ENCODE data around the gene TBC1D19.

The TBC1D19 gene

GRCh38 chr4:26772096-26772873 lies 188.4 kb downstream of the TBC1D19 start:
- no peak overlapping the region for H3K4me2 ChIP-seq (ENCODE audit: low read length)
- no peaks in the 10 kb centered on the region for H3K9me3 ChIP-seq (ENCODE audit: insufficient read depth, low read length)
- no peak overlapping the region for H3K9ac ChIP-seq (ENCODE audit: low read length)
- no peaks in the 10 kb centered on the region for H3K79me2 ChIP-seq (ENCODE audit: low read length)
- H3K27ac ChIP-seq (ENCODE audit: low read length), result no peak overlapping the region
- no peak overlapping the region for H3K4me3 ChIP-seq (ENCODE audit: low read length)
- no peaks in the 10 kb centered on the region for H3K4me1 ChIP-seq (ENCODE audit: low read length)
- H3K27me3 ChIP-seq (ENCODE audit: low read depth, low read length), result no peaks in the 10 kb centered on the region
- no peaks in the 10 kb centered on the region for H4K20me1 ChIP-seq (ENCODE audit: insufficient read depth, low read length)
- no peak for TF ChIP-seq EZH2phosphoT487 (IDR thresholded peaks at IDR 0.05; ENCODE audit: low read depth)
- no peak for TF ChIP-seq CTCF (IDR thresholded peaks at IDR 0.05; ENCODE audit: low read depth, low read length)
- H2AFZ ChIP-seq (ENCODE audit: low read depth, low read length), result no peak overlapping the region
- no peaks in the 10 kb centered on the region for H3K36me3 ChIP-seq (replicated peaks; ENCODE audit: low read depth, low read length)

GRCh38 chr4:26779224-26779623 lies 195.3 kb downstream of the TBC1D19 start:
- H3K27ac ChIP-seq (ENCODE audit: low read length), result no peak overlapping the region
- H3K9ac ChIP-seq (ENCODE audit: low read length), result no peak overlapping the region
- H3K27me3 ChIP-seq (ENCODE audit: low read depth, low read length), result no peaks in the 10 kb centered on the region
- no peaks in the 10 kb centered on the region for H3K9me3 ChIP-seq (ENCODE audit: insufficient read depth, low read length)
- no peaks in the 10 kb centered on the region for H4K20me1 ChIP-seq (ENCODE audit: insufficient read depth, low read length)
- no peak overlapping the region for H2AFZ ChIP-seq (ENCODE audit: low read depth, low read length)
- H3K4me2 ChIP-seq (ENCODE audit: low read length), result no peak overlapping the region
- no peaks in the 10 kb centered on the region for H3K79me2 ChIP-seq (ENCODE audit: low read length)
- TF ChIP-seq CTCF (IDR thresholded peaks at IDR 0.05; ENCODE audit: low read depth, low read length) (no peak), EZH2phosphoT487 (IDR thresholded peaks at IDR 0.05; ENCODE audit: low read depth) (no peak)
- no peaks in the 10 kb centered on the region for H3K36me3 ChIP-seq (replicated peaks; ENCODE audit: low read depth, low read length)
- H3K4me3 ChIP-seq (ENCODE audit: low read length), result no peak overlapping the region
- no peaks in the 10 kb centered on the region for H3K4me1 ChIP-seq (ENCODE audit: low read length)

GRCh38 chr4:26779674-26780073 lies 195.8 kb downstream of the TBC1D19 start:
- no peaks in the 10 kb centered on the region for H3K4me1 ChIP-seq (ENCODE audit: low read length)
- no peaks in the 10 kb centered on the region for H3K27me3 ChIP-seq (ENCODE audit: low read depth, low read length)
- TF ChIP-seq EZH2phosphoT487 (IDR thresholded peaks at IDR 0.05; ENCODE audit: low read depth) (no peak), CTCF (IDR thresholded peaks at IDR 0.05; ENCODE audit: low read depth, low read length) (no peak)
- no peak overlapping the region for H3K4me2 ChIP-seq (ENCODE audit: low read length)
- no peaks in the 10 kb centered on the region for H3K9me3 ChIP-seq (ENCODE audit: insufficient read depth, low read length)
- H3K27ac ChIP-seq (ENCODE audit: low read length), result no peak overlapping the region
- no peak overlapping the region for H2AFZ ChIP-seq (ENCODE audit: low read depth, low read length)
- no peaks in the 10 kb centered on the region for H3K36me3 ChIP-seq (replicated peaks; ENCODE audit: low read depth, low read length)
- no peak overlapping the region for H3K9ac ChIP-seq (ENCODE audit: low read length)
- H3K4me3 ChIP-seq (ENCODE audit: low read length), result no peak overlapping the region
- no peaks in the 10 kb centered on the region for H3K79me2 ChIP-seq (ENCODE audit: low read length)
- H4K20me1 ChIP-seq (ENCODE audit: insufficient read depth, low read length), result no peaks in the 10 kb centered on the region

GRCh38 chr4:26780539-26780938 lies 196.7 kb downstream of the TBC1D19 start:
- TF ChIP-seq EZH2phosphoT487 (IDR thresholded peaks at IDR 0.05; ENCODE audit: low read depth), result no peak
- TF ChIP-seq CTCF (IDR thresholded peaks at IDR 0.05; ENCODE audit: low read depth, low read length), result no peak
- no peak overlapping the region for H3K4me2 ChIP-seq (ENCODE audit: low read length)
- no peak overlapping the region for H2AFZ ChIP-seq (ENCODE audit: low read depth, low read length)
- H3K36me3 ChIP-seq (replicated peaks; ENCODE audit: low read depth, low read length), result no peaks in the 10 kb centered on the region
- no peak overlapping the region for H3K4me3 ChIP-seq (ENCODE audit: low read length)
- no peaks in the 10 kb centered on the region for H3K79me2 ChIP-seq (ENCODE audit: low read length)
- H3K27me3 ChIP-seq (ENCODE audit: low read depth, low read length), result no peaks in the 10 kb centered on the region
- no peaks in the 10 kb centered on the region for H3K4me1 ChIP-seq (ENCODE audit: low read length)
- H3K9ac ChIP-seq (ENCODE audit: low read length), result no peak overlapping the region
- no peaks in the 10 kb centered on the region for H4K20me1 ChIP-seq (ENCODE audit: insufficient read depth, low read length)
- no peak overlapping the region for H3K27ac ChIP-seq (ENCODE audit: low read length)
- H3K9me3 ChIP-seq (ENCODE audit: insufficient read depth, low read length), result no peaks in the 10 kb centered on the region

Measured in OCI-LY3 (cell line).